Smooth muscle cell (in vitro differentiated cells): Measurements from ENCODE around the gene CCDC178. TPM values are rescaled to one million over a fixed set of nuclear protein-coding genes. Genes with fewer than 3 reads are reported as not detected.

Experiments
- DNase-seq: peaks from one replicate; lab custom pipeline; 2025; ENCODE audit not compliant: unreplicated experiment; lab: John Stamatoyannopoulos, UW
- H2AFZ ChIP-seq: fragments of 200-600 bp; sonication (generic); 2 replicates; pipeline ENCODE4 v1.6.0; 2016; ENCODE audit warnings: antibody characterized with exemption, low read depth, mild to moderate bottlenecking
- H3F3A ChIP-seq: fragments of 200-600 bp; sonication (generic); 2 replicates; pipeline ENCODE4 v1.6.0; 2017; ENCODE audit warnings: antibody characterized with exemption, low read depth
- H3K27ac ChIP-seq: fragments of 200-600 bp; sonication (generic); 2 replicates; pipeline ENCODE4 v1.5.1; 2016; ENCODE audit warnings: low read depth, mild to moderate bottlenecking
- H3K27me3 ChIP-seq: fragments of 200-600 bp; sonication (generic); 2 replicates; pipeline ENCODE4 v1.6.1; 2016; ENCODE audit warnings: low read depth, mild to moderate bottlenecking
- H3K36me3 ChIP-seq: fragments of 200-600 bp; sonication (generic); 2 replicates; pipeline ENCODE4 v1.5.1; 2016; ENCODE audit warnings: low read depth
- H3K4me1 ChIP-seq: fragments of 200-600 bp; sonication (generic); 2 replicates; pipeline ENCODE4 v1.5.1; 2016; ENCODE audit warnings: low read depth
- H3K4me2 ChIP-seq: fragments of 200-600 bp; sonication (generic); 2 replicates; pipeline ENCODE4 v1.6.0; 2016; ENCODE audit warnings: mild to moderate bottlenecking
- H3K4me3 ChIP-seq: fragments of 200-600 bp; sonication (generic); 2 replicates; pipeline ENCODE4 v1.5.1; 2016; ENCODE audit warnings: mild to moderate bottlenecking
- H3K79me2 ChIP-seq: fragments of 200-600 bp; sonication (generic); 2 replicates; pipeline ENCODE4 v1.6.0; 2016; ENCODE audit warnings: low read depth, mild to moderate bottlenecking
- H3K9ac ChIP-seq: fragments of 200-600 bp; sonication (generic); 2 replicates; pipeline ENCODE4 v1.6.0; 2016; ENCODE audit warnings: low read depth
- H3K9me3 ChIP-seq: fragments of 200-600 bp; sonication (generic); replicated peaks from 2 replicates; pipeline ENCODE4 v1.5.1; 2016; ENCODE audit warnings: low read depth
- H4K20me1 ChIP-seq: fragments of 200-600 bp; sonication (generic); 2 replicates; pipeline ENCODE4 v1.6.0; 2016; ENCODE audit warnings: low read depth
- CTCF ChIP-seq: fragments of 200-600 bp; sonication (generic); IDR thresholded peaks from 2 replicates; pipeline ENCODE4 v1.5.1; 2017; ENCODE audit warnings: borderline replicate concordance, mild to moderate bottlenecking, antibody characterized with exemption; ENCODE audit not compliant: insufficient read depth, poor library complexity, severe bottlenecking
- WGBS: methylation state at CpG from one replicate; pipeline ENCODE4 v1.1.7; 2016; ENCODE audit warnings: low lambda C conversion rate; 5-methylcytosine and 5-hydroxymethylcytosine counted together
- polyA plus RNA-seq: library from polyadenylated mRNA; unstranded; fragments of >200 nt; fragmentation: Nextera tagmentation; extraction: Ambion mirVana; gene quantifications from 2 replicates; pipeline ENCODE4 v1.2.1, GENCODE V29; 2016
- total RNA-seq: library from RNA; depleted of rRNA; stranded (reverse); fragments of >200 nt; gene quantifications from 2 replicates; pipeline ENCODE4 v1.2.3, GENCODE V29; 2014

Gene CCDC178
- total and polyA plus RNA-seq, 2 experiments from 2014 or later: not detected

GRCh38 chr18:32902568-32903330, 537.8 kb downstream of the CCDC178 start:
- no peak overlapping the region for H2AFZ ChIP-seq
- H3K9ac ChIP-seq: no peak overlapping the region
- no peak for DNase-seq
- WGBS: 88% methylated on average over 3 of the region's 3 CpGs
- no peaks in the 10 kb centered on the region for H4K20me1 ChIP-seq
- H3F3A ChIP-seq: no peaks in the 10 kb centered on the region
- H3K27ac ChIP-seq: no peak overlapping the region
- H3K79me2 ChIP-seq: no peaks in the 10 kb centered on the region
- peaks cover 11% of the 10 kb centered on the region for H3K27me3 ChIP-seq
- no peaks in the 10 kb centered on the region for H3K36me3 ChIP-seq
- no peak overlapping the region for H3K4me2 ChIP-seq
- H3K4me3 ChIP-seq: no peak overlapping the region
- no peaks in the 10 kb centered on the region for H3K9me3 ChIP-seq
- TF ChIP-seq CTCF: no peak
- no peaks in the 10 kb centered on the region for H3K4me1 ChIP-seq

- H3K36me3 ChIP-seq: no peaks in the 10 kb centered on the region
- no peaks in the 10 kb centered on the region for H3K9me3 ChIP-seq
- no peaks in the 10 kb centered on the region for H3F3A ChIP-seq
- DNase-seq: no peak
- H3K9ac ChIP-seq: no peak overlapping the region
- 79% methylated on average over 3 of the region's 3 CpGs for WGBS
- no peak overlapping the region for H2AFZ ChIP-seq
- no peak overlapping the region for H3K27ac ChIP-seq
- H3K4me1 ChIP-seq: no peaks in the 10 kb centered on the region
- H3K79me2 ChIP-seq: no peaks in the 10 kb centered on the region
- no peak for TF ChIP-seq CTCF
- H3K4me2 ChIP-seq: no peak overlapping the region
- no peak overlapping the region for H3K4me3 ChIP-seq
- peaks cover 11% of the 10 kb centered on the region for H3K27me3 ChIP-seq
- no peaks in the 10 kb centered on the region for H4K20me1 ChIP-seq
Observed at GRCh38 chr18:32899819-32900218, 540.7 kb downstream of the CCDC178 start.

GRCh38 chr18:32896776-32897547, 543.6 kb downstream of the CCDC178 start:
- H4K20me1 ChIP-seq: no peaks in the 10 kb centered on the region
- H3K4me2 ChIP-seq: no peak overlapping the region
- no peaks in the 10 kb centered on the region for H3K9me3 ChIP-seq
- no peaks in the 10 kb centered on the region for H3K36me3 ChIP-seq
- TF ChIP-seq CTCF: no peak
- no peaks in the 10 kb centered on the region for H3K79me2 ChIP-seq
- no peak for DNase-seq
- WGBS: 54% methylated on average over 4 of the region's 4 CpGs
- H3F3A ChIP-seq: no peaks in the 10 kb centered on the region
- no peak overlapping the region for H2AFZ ChIP-seq
- no peak overlapping the region for H3K9ac ChIP-seq
- H3K4me1 ChIP-seq: no peaks in the 10 kb centered on the region
- peaks cover 10% of the 10 kb centered on the region for H3K27me3 ChIP-seq
- no peak overlapping the region for H3K4me3 ChIP-seq
- no peak overlapping the region for H3K27ac ChIP-seq
